Stimulated activated CD4-positive, alpha-beta T cell treated with anti-CD3 and anti-CD28 coated beads, Interleukin-2, amount 100 ng/mL, for 48 hours (primary cell): ENCODE results near the gene MYH10.

Experiments used
- DNase-seq, 2 donors: peaks; one replicate each; pipeline ENCODE4 v3.0.0-alpha.2; 2020

The MYH10 gene

GRCh38 chr17:8490256-8491023 is 140.1 kb downstream of the MYH10 start:
- DNase-seq = no peak

- no peak for DNase-seq
Observed at GRCh38 chr17:8489841-8490240, 140.7 kb downstream of the MYH10 start.

- DNase-seq = no peak
Observed at GRCh38 chr17:8488901-8489300, 141.6 kb downstream of the MYH10 start.

DNA sequence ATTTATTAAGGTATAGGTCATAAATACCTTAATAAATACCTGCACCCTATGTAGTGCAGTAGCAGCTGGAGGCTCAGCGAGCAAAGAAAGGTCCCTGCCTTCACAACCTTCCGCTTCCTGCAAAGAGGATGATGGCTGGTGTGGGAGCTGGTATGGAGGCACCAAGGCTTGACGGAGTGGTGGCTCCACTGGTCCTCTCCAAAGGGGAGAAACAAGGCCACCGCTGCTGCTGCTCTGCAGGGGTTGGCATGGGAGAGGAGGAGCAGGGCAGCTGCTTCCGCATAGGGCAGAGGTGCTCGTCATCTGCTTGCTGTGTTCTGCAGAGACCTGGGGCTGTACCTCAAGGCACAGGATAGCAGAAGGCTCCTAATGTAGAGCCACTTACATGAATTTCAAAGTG is 142.0 kb downstream of the MYH10 start:
- no peak for DNase-seq

GRCh38 chr17:8487743-8488142 is 142.8 kb downstream of the MYH10 start:
- no peak for DNase-seq

DNA sequence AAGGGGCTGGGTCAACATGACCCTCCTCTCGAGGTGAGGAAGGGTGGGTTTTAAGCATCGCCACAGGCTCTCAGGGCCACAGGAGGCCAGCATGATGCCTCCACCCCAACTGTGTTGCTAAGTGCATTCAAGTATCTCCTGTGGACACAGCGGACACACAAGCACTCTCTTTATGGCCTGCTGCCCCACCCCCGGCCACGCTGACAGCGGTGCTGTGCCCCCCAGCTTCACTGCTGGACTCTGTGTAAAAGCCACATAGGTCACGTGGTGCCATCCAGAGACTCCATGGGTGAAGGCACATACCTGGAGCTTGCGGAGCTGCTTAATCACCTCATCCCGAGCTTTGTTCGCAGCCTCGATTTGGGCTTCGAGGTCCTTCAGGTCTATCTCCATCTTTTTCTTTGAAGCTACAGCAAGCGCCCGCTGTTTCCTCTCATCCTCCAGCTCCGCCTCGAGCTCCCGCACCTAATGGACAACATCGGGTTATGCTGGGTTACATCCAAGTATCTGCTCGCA is 143.3 kb downstream of the MYH10 start:
- no peak for DNase-seq

- DNase-seq = no peak
Observed at GRCh38 chr17:8485491-8485890, 145.0 kb downstream of the MYH10 start.

DNA sequence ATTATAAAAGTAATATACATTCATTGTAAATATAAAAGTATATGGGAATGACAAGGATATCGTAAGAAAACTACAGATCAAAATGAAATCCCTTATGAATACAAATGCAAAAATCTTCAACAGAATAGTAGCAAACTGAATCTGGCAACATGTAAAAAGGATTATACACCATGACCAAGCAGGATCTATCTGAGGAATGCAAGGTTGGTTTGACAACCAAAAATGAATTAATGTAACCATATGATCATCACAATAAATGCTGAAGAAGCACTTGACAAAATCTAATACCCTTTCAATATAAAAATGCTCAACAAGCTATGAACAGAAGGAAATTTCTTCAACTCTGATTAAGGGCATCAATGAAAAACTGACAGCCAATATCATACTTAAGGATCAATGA is 146.1 kb downstream of the MYH10 start:
- DNase-seq = no peak

GRCh38 chr17:8482546-8482945 is 148.0 kb downstream of the MYH10 start:
- no peak for DNase-seq

DNA sequence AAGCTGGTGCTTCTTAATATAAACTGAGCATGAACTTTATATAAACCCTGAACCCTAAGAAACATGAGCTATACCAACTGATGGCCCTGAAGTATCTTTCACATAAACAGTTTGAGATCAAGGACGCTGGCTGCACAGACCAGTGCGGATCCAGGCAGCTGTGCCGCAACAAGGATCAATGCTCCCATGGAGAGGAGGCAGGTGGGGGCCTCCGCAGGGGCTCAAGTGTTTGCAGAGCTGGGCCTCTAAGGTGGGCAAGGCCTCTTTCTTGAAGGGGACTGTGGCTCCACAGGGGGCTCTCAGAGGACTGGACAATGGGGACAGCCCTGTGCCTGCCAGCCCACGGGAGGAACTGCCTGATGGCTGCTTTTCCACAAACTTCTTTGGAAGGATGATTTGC is 148.8 kb downstream of the MYH10 start:
- no peak for DNase-seq

DNA sequence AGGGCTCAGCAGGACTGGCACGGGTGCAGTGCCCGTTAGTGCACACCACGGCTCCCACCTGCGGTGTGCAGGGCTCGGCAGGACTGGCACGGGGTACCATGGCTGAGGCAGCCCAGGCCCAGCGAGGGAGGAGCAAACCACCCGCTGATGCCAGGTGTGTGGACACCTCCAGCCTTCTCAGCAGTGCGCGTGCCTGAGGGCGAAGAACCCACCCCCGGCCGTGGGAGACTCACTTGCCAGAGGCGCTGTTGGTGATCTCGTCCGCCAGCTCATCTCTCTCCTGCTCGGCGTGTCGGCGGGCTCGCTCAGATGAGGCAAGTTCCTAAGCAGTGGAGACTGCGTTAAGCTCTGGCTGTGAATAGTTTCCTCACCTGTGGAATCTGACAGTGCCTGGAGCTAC is 149.4 kb downstream of the MYH10 start:
- DNase-seq = no peak

- DNase-seq = no peak
Observed at GRCh38 chr17:8480011-8480976, 150.2 kb downstream of the MYH10 start.

GRCh38 chr17:8479431-8479947 is 151.0 kb downstream of the MYH10 start:
- no peak for DNase-seq

DNA sequence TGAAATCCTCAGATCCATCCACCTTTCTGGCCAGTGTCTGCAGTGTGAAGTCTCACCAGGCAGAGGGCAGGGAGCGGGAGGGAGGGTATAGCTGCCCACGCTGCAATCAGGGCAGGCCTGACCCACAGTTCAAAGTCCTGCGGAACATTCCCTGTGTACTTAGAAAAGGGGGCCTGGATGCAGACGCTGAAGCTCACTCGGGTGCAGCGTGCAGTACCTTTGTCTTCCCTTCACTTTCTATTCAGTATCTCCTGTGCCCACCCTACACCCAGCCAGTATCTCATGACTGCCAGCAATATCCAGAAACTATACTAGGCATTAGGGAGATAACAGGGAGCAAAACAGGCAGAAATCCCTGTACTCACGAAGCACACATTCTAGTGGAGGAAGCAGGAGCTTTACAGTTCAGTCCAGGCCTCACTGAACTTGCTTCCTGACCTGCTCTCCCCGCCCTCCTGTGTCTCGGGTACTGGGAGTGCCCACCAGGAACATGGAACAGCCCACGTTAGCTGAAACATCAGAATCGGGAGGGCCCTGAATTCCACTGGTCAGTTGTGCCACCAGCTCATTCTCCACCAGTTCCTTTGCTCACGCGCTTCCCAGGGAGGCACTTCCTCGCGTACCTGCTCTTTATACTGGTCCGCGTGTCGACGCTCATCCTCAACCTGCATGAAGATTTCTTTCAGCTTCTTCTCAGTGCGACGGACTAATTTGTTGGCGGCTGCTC is 152.6 kb downstream of the MYH10 start:
- DNase-seq = no peak

- DNase-seq = no peak
Observed at GRCh38 chr17:8477171-8477570, 153.4 kb downstream of the MYH10 start.

DNA sequence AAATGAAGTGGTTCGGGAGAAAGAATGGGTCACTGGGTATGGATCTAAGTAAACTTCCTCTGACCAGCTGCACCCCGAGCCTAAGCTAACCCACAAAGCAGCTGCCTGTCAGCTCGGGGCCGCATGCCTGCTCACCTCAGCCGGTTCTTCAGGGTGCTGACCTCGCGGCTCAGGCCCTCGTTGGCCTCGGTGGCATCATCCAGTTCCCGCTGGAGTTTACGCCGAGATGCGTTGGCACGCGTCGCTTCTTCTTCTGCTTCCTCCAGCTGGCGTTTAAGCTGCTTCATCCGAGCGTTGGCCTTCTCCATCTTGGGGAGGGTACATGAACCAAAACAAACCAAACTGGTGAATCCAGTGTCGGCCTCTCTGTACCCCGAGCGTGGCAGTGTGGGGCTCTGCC is 153.8 kb downstream of the MYH10 start:
- no peak for DNase-seq

DNA sequence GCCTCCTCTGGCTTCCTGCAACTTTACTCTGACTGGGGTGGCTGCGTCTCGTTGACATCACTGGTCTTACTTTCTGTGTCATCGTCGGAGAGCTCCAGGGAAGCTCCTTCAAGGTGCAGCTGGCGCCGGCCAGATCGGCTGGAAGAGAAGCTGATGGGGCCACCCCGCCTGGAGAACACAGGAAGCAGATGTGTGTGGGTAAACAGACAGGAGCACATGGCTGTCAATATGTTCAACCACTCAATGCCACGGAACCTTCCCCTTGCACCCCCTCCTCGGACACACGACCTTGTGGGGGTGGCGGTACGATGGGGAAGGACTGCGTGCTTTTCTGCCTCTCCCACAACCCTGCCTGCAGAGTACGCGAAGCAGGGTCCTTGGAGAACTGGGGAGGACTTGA is 154.7 kb downstream of the MYH10 start:
- DNase-seq = no peak

GRCh38 chr17:8475227-8475626 is 155.3 kb downstream of the MYH10 start:
- DNase-seq = no peak

GRCh38 chr17:8474826-8475225 is 155.7 kb downstream of the MYH10 start:
- no peak for DNase-seq

GRCh38 chr17:8473451-8474192 is 156.9 kb downstream of the MYH10 start:
- DNase-seq = no peak

- DNase-seq = no peak
Observed at GRCh38 chr17:8472663-8473062, 157.9 kb downstream of the MYH10 start.

GRCh38 chr17:8470447-8471047 is 160.0 kb downstream of the MYH10 start:
- DNase-seq = no peak
